A549 treated with AZD2906 at 1 μM for 4 hours (cell line): ENCODE measurements around the gene OR10A4. TPM values are rescaled to one million over a fixed set of nuclear protein-coding genes. Genes with fewer than 3 reads are reported as not detected.

ENCODE experiments used
- total RNA-seq: library from RNA; stranded (reverse); fragments of 200-300 nt; extraction: Qiagen RNA extraction; gene quantifications from 5 replicates; pipeline ENCODE4 v1.2.3, GENCODE V29; 2022

The OR10A4 gene, protein sequence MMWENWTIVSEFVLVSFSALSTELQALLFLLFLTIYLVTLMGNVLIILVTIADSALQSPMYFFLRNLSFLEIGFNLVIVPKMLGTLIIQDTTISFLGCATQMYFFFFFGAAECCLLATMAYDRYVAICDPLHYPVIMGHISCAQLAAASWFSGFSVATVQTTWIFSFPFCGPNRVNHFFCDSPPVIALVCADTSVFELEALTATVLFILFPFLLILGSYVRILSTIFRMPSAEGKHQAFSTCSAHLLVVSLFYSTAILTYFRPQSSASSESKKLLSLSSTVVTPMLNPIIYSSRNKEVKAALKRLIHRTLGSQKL
- total RNA-seq: not detected in 5 replicates

GRCh38 chr11:6876325-6876724 lies at the start of gene OR10A4:
Gene OR10A4, plus strand, starts transcription at chr11:6876625. Its CDS starts 23 bp downstream, at chr11:6876648.

GRCh38 chr11:6845383-6845782 lies 31.0 kb upstream of the OR10A4 start, which contains the start of gene OR10A5:
Gene OR10A5, plus strand, starts transcription at chr11:6845683. Its CDS starts 0 bp downstream, at chr11:6845683.

GRCh38 chr11:6862961-6863360 lies 13.5 kb upstream of the OR10A4 start, which contains the start of gene OR10A2:
Gene OR10A2, plus strand, starts transcription at chr11:6863057. Its CDS starts 6,698 bp downstream, at chr11:6869755.

GRCh38 chr11:6892400-6892799 lies 16.0 kb downstream of the OR10A4 start, which contains the start of gene OR2D2:
Gene OR2D2, minus strand, starts transcription at chr11:6892500. Its CDS starts 0 bp downstream, at chr11:6892500.

DNA sequence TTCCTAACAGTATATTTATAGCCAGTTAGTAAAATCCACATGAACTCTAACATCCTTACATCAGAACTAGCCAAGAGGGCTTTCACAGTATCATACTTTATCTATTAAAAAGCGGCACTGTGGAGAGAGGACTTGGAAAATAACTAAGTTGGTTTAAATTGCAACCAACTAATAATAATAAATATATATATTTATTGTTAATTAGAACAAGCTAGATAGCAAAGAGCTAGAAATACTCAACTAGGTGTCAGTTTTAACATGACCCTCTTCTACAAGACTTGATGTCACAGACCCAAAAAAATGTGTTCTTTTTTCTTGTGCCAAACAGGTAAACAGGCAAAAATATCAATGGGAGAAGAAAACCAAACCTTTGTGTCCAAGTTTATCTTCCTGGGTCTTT lies 44.3 kb downstream of the OR10A4 start, which contains the start of gene OR2D3:
TSS of gene OR2D3 (plus strand) at position 301 of the 400 bp plus-strand sequence. CDS start at position 301, 0 bp downstream.

DNA sequence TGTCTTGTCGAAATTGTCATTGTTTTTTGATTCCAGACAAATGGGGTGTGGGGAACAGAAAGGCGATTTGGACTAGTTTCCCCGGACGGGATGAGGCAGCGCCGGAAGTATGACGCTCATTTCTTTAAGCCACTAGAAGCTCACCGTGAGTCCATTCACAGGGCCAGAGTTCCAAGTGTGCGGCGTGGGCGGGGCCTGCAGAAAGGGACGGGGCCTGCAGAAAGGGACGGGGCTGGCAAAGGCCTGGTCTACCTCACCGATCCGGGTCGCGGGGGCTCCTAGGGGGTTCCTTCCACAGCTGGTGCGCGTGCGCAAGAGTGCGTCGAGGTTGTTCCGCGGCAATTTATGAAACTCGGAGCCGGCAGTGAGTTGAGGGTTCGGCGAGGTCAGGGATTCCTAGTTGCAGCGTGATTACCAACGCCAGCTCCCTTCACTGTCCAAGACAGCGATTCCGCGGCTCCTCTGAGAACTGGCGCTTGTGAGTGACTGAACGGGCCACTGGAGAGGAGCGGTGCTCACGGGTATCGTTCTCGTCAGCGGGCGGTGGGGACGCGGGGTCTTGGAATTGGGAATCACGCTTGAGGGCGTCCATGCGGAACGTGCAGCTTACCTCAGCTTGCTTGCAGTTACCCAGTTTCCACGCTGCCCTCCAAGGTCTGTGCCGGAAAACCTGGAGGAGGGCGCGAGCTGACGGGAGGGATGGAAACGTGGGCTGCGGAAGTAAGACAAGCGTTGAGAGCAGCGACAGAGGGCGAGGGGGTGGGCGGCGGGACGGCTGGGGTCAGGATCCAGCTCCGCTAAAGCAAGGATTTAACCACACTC lies 50.0 kb downstream of the OR10A4 start, which contains the start of gene ZNF215:
TSS of gene ZNF215 (plus strand) at position 219 of the 822 bp plus-strand sequence. CDS start 5,847 bp downstream, outside the sequence.

Other genes with a start within 250 kb of the OR10A4 start
- 0.07 to 0.08 TPM (median 0.07 TPM) in 5 replicates for gene DCHS1, start 220.8 kb upstream of the OR10A4 start, total RNA-seq
- gene MRPL17, start 193.3 kb upstream of the OR10A4 start, total RNA-seq: 88.3 to 99.9 TPM (median 90.9 TPM) in 5 replicates
- 0.06 to 0.11 TPM in 2 of 5 replicates, not detected in the others for gene OR2AG2, start 104.6 kb upstream of the OR10A4 start, total RNA-seq
- gene OR2AG1, start 93.6 kb upstream of the OR10A4 start, total RNA-seq: not detected in 5 replicates
- not detected in 5 replicates for gene OR6A2, start 76.9 kb upstream of the OR10A4 start, total RNA-seq
- not detected in 5 replicates for gene OR10A5, start 30.9 kb upstream of the OR10A4 start, total RNA-seq
- not detected in 5 replicates for gene OR10A2, start 13.6 kb upstream of the OR10A4 start, total RNA-seq
- gene OR2D2, start 15.9 kb downstream of the OR10A4 start, total RNA-seq: not detected in 5 replicates
- gene OR2D3, start 44.4 kb downstream of the OR10A4 start, total RNA-seq: not detected in 5 replicates
- gene ZNF215, start 49.8 kb downstream of the OR10A4 start, total RNA-seq: 0.77 to 1.1 TPM (median 0.86 TPM) in 5 replicates
- 0.72 to 1.2 TPM (median 0.93 TPM) in 5 replicates for gene ZNF214, start 143.7 kb downstream of the OR10A4 start, total RNA-seq
- not detected in 5 replicates for gene NLRP14, start 143.9 kb downstream of the OR10A4 start, total RNA-seq
- not detected in 5 replicates for gene RBMXL2, start 212.4 kb downstream of the OR10A4 start, total RNA-seq